ENCODE measurements around the gene CEP44. TPM values are rescaled to one million over a fixed set of nuclear protein-coding genes. Genes with fewer than 3 reads are reported as not detected.

Gene CEP44
- total and polyA plus RNA-seq, 5 donors, result 8.2 to 20.0 (median 19.3) TPM

GRCh38 chr4:174305961-174306360 lies 22.2 kb downstream of the CEP44 start:
- H3K27me3 ChIP-seq (ENCODE audit: control insufficient read depth, insufficient read depth), result no peaks in the 10 kb centered on the region
- intact Hi-C loops (cut with DNase I), result no loop called here
- WGBS, result 98% methylated on average over 3 of the region's 3 CpGs
- ATAC-seq (no peak), DNase-seq (no peak)
- no peak overlapping the region for H3K27ac ChIP-seq (ENCODE audit: low read length)
- H3K9me3 ChIP-seq (ENCODE audit: control insufficient read depth, low read length), result no peaks in the 10 kb centered on the region
- no peaks in the 10 kb centered on the region for H3K4me1 ChIP-seq (ENCODE audit: control insufficient read depth, insufficient read depth, low read length)
- no peak overlapping the region for H3K4me3 ChIP-seq (ENCODE audit: low read length)

DNA sequence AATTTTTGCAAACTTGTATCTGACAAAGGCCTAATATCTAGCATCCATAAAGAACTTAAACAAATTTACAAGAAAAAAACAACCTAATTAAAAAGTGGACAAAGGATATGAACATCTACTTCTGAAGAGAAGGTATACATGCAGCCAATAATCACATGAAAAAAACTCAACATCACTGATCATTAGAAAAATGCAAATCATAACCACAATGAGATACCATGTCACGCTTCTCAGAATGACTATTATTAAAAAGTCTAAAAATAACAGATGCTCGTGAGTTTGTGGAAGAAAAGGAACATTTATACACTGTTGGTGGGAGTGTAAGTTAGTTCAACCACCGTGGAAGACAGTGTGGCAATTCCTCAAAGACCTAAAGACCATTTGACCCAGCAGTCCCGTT lies 24.0 kb downstream of the CEP44 start:
- Histone ChIP-seq H3K27me3 (ENCODE audit: control insufficient read depth, insufficient read depth) (no peaks in the 10 kb centered on the region), H3K9me3 (ENCODE audit: control insufficient read depth, low read length) (no peaks in the 10 kb centered on the region), H3K27ac (ENCODE audit: low read length) (no peak overlapping the region), H3K4me3 (ENCODE audit: low read length) (no peak overlapping the region), H3K4me1 (ENCODE audit: control insufficient read depth, insufficient read depth, low read length) (no peaks in the 10 kb centered on the region)
- no peak for ATAC-seq
- 97% methylated on average over 4 of the region's 4 CpGs for WGBS
- no peak for DNase-seq
- intact Hi-C loops (cut with DNase I), result no loop called here

DNA sequence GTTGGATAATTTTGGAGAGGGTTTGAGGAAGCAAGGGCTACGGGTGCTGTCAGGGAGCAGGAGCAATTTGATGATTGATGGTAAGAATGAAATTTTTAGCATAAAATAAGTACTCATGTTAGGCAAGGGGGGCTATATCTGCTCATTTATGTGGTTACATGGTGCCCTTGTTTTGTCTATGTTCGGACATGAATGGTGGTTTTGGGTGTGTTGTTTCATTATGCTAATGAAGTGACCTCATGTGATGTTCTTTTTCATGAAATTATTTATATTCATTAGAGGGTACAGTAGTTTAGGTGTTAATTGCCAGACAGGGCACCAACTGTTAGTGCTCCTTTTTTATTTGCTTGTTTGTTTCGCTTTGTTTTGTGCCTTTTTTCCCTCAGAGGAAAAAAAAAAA lies 29.3 kb downstream of the CEP44 start:
- Histone ChIP-seq H3K27me3 (ENCODE audit: control insufficient read depth, insufficient read depth) (no peaks in the 10 kb centered on the region), H3K27ac (ENCODE audit: low read length) (no peak overlapping the region), H3K9me3 (ENCODE audit: control insufficient read depth, low read length) (no peaks in the 10 kb centered on the region), H3K4me1 (ENCODE audit: control insufficient read depth, insufficient read depth, low read length) (no peaks in the 10 kb centered on the region), H3K4me3 (ENCODE audit: low read length) (no peak overlapping the region)
- DNase-seq (no peak), ATAC-seq (no peak)
- intact Hi-C loops (cut with DNase I), result no loop called here
- 96% methylated on average over 3 of the region's 3 CpGs for WGBS

DNA sequence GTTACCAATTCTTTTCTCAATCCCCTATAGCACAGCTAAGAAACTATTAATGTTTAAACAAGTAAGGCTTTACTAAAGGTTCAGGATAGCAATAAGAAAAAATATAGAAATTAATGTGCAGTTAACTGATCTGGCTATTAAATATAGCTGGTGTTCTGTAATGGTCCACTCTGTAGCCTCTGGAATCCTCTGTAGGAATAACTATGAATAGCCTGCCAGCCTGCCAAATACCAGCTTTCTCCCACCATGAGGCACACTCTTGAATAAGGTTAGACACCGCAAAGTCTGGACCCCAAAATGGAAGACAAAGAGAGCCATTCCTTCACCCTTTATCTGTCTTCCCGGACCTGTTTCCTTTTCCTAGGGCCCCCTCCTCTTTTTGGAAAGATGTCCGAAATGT lies 30.6 kb downstream of the CEP44 start:
- intact Hi-C loops (cut with DNase I), result no loop called here
- no peak overlapping the region for H3K27ac ChIP-seq (ENCODE audit: low read length)
- H3K9me3 ChIP-seq (ENCODE audit: control insufficient read depth, low read length), result no peaks in the 10 kb centered on the region
- no peak overlapping the region for H3K4me3 ChIP-seq (ENCODE audit: low read length)
- ATAC-seq, result no peak
- no peaks in the 10 kb centered on the region for H3K4me1 ChIP-seq (ENCODE audit: control insufficient read depth, insufficient read depth, low read length)
- WGBS, result 94% methylated on average over 3 of the region's 3 CpGs
- DNase-seq, result no peak
- no peaks in the 10 kb centered on the region for H3K27me3 ChIP-seq (ENCODE audit: control insufficient read depth, insufficient read depth)

- H3K4me1 ChIP-seq (ENCODE audit: control insufficient read depth, insufficient read depth, low read length), result no peaks in the 10 kb centered on the region
- no peaks in the 10 kb centered on the region for H3K27me3 ChIP-seq (ENCODE audit: control insufficient read depth, insufficient read depth)
- no peaks in the 10 kb centered on the region for H3K9me3 ChIP-seq (ENCODE audit: control insufficient read depth, low read length)
- intact Hi-C loops (cut with DNase I), result loop anchor here in 1 of 4 donors (5.0 kb wide), 1 partner anchor 92 kb away; no protein-coding TSS in a partner anchor
- no peak overlapping the region for H3K4me3 ChIP-seq (ENCODE audit: low read length)
- WGBS, result 77% methylated on average over 3 of the region's 3 CpGs
- peak in 1 of 2 donors; percentile 47 for ATAC-seq
- no peak for DNase-seq
- H3K27ac ChIP-seq (ENCODE audit: low read length), result no peak overlapping the region
Observed at GRCh38 chr4:174314770-174315169, 31.1 kb downstream of the CEP44 start.

GRCh38 chr4:174316546-174316945 lies 32.8 kb downstream of the CEP44 start:
- H3K27ac ChIP-seq (ENCODE audit: low read length), result no peak overlapping the region
- intact Hi-C loops (cut with DNase I), result loop anchor here in 1 of 4 donors (5.0 kb wide), 1 partner anchor 94 kb away; no protein-coding TSS in a partner anchor
- DNase-seq (no peak), ATAC-seq (no peak)
- no peak overlapping the region for H3K4me3 ChIP-seq (ENCODE audit: low read length)
- no peaks in the 10 kb centered on the region for H3K9me3 ChIP-seq (ENCODE audit: control insufficient read depth, low read length)
- H3K4me1 ChIP-seq (ENCODE audit: control insufficient read depth, insufficient read depth, low read length), result no peaks in the 10 kb centered on the region
- 74% methylated on average over 1 of the region's 1 CpG for WGBS
- no peaks in the 10 kb centered on the region for H3K27me3 ChIP-seq (ENCODE audit: control insufficient read depth, insufficient read depth)

DNA sequence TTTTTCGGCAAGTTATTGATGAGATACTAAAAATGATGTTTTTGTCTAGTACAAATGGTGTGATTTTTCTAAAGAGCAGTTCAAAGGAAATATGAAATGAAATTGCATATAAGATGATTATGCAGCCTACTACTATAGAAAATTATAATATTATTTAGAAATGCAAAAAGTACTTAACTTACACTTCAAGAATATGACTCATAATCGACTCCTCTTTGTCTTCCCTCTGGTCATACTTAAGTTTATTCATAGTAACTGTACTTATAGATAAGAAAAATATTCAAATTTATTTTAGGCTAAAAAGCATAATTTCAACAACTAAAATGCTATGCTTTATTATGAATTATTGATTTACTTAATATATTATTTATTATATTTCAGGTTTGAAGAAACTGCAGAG lies 33.2 kb downstream of the CEP44 start:
- intact Hi-C loops (cut with DNase I), result loop anchor here in 1 of 4 donors (5.0 kb wide), 1 partner anchor 95 kb away; no protein-coding TSS in a partner anchor
- Histone ChIP-seq H3K27ac (ENCODE audit: low read length) (no peak overlapping the region), H3K9me3 (ENCODE audit: control insufficient read depth, low read length) (no peaks in the 10 kb centered on the region), H3K4me1 (ENCODE audit: control insufficient read depth, insufficient read depth, low read length) (no peaks in the 10 kb centered on the region), H3K4me3 (ENCODE audit: low read length) (no peak overlapping the region), H3K27me3 (ENCODE audit: control insufficient read depth, insufficient read depth) (no peaks in the 10 kb centered on the region)
- no peak for DNase-seq
- no peak for ATAC-seq
- 67% methylated on average over 2 of the region's 2 CpGs for WGBS

GRCh38 chr4:174317531-174317930 lies 33.8 kb downstream of the CEP44 start:
- Histone ChIP-seq H3K4me1 (ENCODE audit: control insufficient read depth, insufficient read depth, low read length) (no peaks in the 10 kb centered on the region), H3K27ac (ENCODE audit: low read length) (no peak overlapping the region), H3K9me3 (ENCODE audit: control insufficient read depth, low read length) (no peaks in the 10 kb centered on the region), H3K4me3 (ENCODE audit: low read length) (no peak overlapping the region), H3K27me3 (ENCODE audit: control insufficient read depth, insufficient read depth) (no peaks in the 10 kb centered on the region)
- no peak for ATAC-seq
- no peak for DNase-seq
- intact Hi-C loops (cut with DNase I), result loop anchor here in 1 of 4 donors (5.0 kb wide), 1 partner anchor 95 kb away; no protein-coding TSS in a partner anchor

- intact Hi-C loops (cut with DNase I), result loop anchor here in 1 of 4 donors (5.0 kb wide), 1 partner anchor 97 kb away; no protein-coding TSS in a partner anchor
Observed at GRCh38 chr4:174318829-174319764, 35.4 kb downstream of the CEP44 start.

GRCh38 chr4:174320494-174321199 lies 36.9 kb downstream of the CEP44 start:
- ATAC-seq, result no peak
- DNase-seq, result no peak
- no peak overlapping the region for H3K27ac ChIP-seq (ENCODE audit: low read length)
- no peaks in the 10 kb centered on the region for H3K9me3 ChIP-seq (ENCODE audit: control insufficient read depth, low read length)
- intact Hi-C loops (cut with DNase I), result no loop called here
- H3K4me1 ChIP-seq (ENCODE audit: control insufficient read depth, insufficient read depth, low read length), result no peaks in the 10 kb centered on the region
- H3K27me3 ChIP-seq (ENCODE audit: control insufficient read depth, insufficient read depth), result no peaks in the 10 kb centered on the region
- no peak overlapping the region for H3K4me3 ChIP-seq (ENCODE audit: low read length)
- WGBS, result 79% methylated on average over 5 of the region's 5 CpGs

More at GRCh38 chr4:174318829-174319764, 35.4 kb downstream of the CEP44 start:
- Histone ChIP-seq H3K9me3 (ENCODE audit: control insufficient read depth, low read length) (no peaks in the 10 kb centered on the region), H3K27me3 (ENCODE audit: control insufficient read depth, insufficient read depth) (no peaks in the 10 kb centered on the region), H3K4me1 (ENCODE audit: control insufficient read depth, insufficient read depth, low read length) (no peaks in the 10 kb centered on the region), H3K4me3 (ENCODE audit: low read length) (no peak overlapping the region), H3K27ac (ENCODE audit: low read length) (no peak overlapping the region)
- DNase-seq (no peak), ATAC-seq (no peak)
- 69% methylated on average over 8 of the region's 8 CpGs for WGBS

DNA sequence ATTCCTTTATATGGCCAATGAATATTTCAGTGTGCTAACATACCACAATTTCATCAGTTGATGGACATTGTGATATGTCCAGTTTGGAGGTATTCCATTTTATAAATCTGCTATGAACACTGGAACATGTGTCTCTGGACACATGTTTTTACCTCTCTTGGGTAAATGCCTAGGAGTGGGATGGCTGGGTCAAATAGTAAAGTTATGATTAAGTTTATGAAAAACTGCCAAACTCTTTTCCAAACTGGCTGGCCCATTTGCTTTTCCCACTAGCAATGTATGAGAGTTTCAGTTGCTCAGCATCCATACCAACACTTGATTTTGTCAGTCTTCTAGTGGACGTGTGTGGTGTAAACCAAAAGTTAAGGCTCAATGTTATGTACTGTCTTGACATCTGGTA lies 40.5 kb downstream of the CEP44 start:
- WGBS, result 85% methylated on average over 1 of the region's 1 CpG
- no peak for DNase-seq
- H3K4me1 ChIP-seq (ENCODE audit: control insufficient read depth, insufficient read depth, low read length), result no peaks in the 10 kb centered on the region
- no peak for ATAC-seq
- no peaks in the 10 kb centered on the region for H3K27me3 ChIP-seq (ENCODE audit: control insufficient read depth, insufficient read depth)
- intact Hi-C loops (cut with DNase I), result no loop called here
- H3K9me3 ChIP-seq (ENCODE audit: control insufficient read depth, low read length), result no peaks in the 10 kb centered on the region
- no peak overlapping the region for H3K4me3 ChIP-seq (ENCODE audit: low read length)
- no peak overlapping the region for H3K27ac ChIP-seq (ENCODE audit: low read length)

Data from right cardiac atrium (tissue), 5 donors.